Activated CD4-positive, alpha-beta T cell treated with anti-CD3 and anti-CD28 coated beads for 24 hours (primary cell): ENCODE data around the gene AADACL4.

Experiments used
- DNase-seq, 2 donors: peaks; one replicate each; pipeline ENCODE4 v3.0.0-alpha.2; 2020; ENCODE audit warnings: low read depth in 2 of 2

The AADACL4 gene

DNA sequence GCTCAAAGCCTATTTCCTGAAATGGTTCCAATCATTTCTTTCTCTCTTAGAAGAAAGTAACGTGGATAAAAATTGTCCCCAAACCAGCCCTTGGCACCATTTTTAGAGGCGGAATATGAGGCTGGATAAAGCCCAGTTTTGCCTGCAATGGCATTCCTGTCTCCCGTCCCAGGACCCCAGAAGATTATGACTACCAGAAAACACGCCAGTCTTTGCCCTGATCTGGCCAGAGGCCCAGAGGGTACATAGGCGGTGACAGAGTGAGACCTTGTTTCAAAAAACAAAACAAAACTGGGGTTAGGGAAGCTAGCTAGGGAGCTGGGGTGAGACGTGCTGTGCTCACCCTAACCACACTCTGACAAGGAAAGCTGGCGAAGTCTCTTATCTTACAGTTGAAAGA is at the start of gene AADACL4:
AADACL4 (plus strand) TSS at position 301 of the 400 bp plus-strand sequence. CDS start 462 bp downstream, outside the sequence.
- DNase-seq, result no peak

DNA sequence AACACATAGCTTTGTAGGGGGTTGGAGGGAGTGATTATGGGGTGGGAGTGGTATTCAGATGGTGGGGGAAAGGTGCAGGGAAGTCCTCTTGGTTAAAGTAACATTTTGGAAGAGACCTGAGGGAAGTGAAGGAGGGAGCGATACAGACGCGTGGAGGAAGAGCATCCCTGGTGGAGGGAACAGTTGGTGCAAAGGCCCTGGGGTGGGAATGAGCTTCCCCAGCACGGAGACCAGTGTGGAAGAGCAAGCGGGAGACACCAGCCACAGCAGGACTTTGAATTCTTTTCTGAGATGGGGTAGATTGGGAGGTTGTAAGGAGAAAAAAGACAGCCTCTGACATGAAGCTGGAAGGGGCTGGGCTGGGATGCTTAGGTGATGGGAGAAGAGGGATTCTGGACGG is 49.4 kb upstream of the AADACL4 start:
- DNase-seq, result no peak

DNA sequence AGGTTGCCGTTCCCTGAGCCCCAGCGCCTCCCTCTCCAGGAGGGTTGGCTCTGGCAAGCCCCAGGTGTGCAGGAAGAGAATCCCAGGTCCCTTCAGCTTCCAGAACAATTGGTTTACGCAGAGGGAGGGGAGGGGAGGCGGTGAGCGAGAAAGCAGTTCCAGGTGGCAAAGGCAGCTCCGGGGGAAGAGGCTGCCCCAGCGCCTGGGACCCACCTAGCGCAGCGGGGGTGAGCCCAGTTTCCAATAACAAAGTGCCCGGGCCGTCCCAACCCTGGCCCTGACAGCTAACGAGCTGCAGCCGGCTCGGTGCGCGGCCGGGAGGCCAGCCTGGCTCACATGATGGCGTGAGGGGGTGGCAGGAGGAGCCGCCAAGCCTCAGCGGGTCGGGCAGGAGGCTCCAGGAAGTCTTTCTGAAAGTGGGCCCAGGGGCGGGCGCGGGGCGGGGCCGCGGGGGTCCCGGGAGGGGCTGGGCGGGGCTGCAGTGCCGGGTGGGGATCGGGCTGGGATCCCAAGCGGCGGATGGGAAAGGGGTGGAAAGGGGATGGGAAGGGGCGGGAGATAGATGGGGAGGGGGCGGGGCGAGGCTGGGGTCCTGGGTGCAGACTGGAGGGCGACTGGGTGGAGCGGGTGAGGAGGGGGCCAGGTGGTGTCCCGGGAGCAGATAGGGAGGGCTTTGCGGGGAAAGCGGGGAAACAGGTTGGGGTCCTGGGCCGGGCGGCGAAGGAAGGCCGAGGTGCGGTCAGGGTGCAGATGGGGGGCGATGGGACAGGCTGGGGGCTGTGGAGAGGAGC is 48.7 kb upstream of the AADACL4 start:
- DNase-seq, result no peak

DNA sequence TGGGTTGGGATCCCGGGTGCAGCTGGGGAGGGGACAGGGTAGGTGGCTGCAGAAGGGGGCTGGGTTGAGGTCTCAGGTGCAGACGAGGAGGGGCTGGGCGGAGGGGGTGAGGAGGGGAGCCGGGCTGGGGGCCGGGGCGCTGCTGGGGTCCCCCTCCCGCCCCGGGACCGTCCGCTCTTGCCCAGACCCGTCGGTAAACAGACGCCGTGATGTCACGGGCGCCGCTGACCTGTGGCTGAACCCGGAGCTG is 48.2 kb upstream of the AADACL4 start:
- DNase-seq, result no peak

DNA sequence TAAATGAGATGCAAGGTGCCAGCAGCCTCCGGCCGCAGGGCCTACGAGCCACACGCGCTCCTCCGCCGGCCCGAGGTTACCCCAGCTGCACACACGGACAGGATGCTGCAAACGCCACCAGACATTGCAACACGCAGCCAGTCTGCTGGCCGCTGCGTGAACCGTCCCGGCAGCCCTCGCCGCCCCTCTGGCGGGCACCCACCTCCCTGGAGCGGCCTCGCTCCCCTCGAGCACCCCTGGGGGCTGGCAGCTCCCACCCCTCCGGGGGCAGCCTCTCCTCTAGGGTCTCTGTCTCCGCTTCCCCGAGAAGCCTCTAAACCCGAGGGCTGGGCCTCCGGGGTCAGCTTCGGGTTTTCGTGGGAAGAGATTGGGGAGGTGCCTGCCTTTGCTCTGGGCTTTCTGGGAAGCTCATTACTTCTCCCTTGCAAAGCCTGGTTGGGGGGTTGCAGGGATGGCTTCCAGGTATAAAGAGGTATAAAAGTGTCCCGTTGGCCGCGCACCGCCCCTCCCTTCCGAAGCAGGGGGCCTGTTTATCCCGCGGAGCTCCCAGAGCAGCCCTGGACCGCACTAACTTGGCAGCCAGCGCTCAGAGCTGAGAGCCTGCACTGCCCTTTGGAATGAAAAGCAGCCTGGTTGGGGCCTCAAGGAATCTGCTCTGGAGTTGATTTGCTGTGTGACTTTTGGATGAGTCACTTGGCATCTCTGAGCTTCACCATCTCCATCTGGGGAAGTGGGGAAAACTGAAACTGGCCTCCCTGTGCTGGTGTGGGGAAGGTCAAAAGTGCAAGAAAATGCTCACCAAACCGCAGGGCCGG is 47.7 kb upstream of the AADACL4 start:
- no peak for DNase-seq

DNA sequence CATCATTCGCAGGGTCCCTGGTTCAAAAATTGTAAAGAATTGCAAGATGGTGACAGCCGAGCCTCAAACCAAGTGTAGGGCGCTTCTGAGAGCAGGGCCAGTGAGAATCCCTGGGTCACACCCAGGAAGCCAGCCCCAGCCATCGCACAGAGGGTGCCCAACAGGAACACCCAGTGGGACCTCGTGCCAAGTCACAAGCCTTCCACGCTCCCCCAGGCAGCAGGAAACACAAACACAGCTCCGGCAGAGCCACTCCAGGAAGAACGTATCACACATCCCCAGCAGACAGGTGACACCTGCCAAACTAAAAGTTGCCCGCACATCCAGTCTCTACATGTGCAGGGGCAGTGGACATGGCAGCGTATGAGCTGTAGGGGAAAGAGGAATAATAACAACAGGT is 46.1 kb upstream of the AADACL4 start:
- DNase-seq, result no peak

DNA sequence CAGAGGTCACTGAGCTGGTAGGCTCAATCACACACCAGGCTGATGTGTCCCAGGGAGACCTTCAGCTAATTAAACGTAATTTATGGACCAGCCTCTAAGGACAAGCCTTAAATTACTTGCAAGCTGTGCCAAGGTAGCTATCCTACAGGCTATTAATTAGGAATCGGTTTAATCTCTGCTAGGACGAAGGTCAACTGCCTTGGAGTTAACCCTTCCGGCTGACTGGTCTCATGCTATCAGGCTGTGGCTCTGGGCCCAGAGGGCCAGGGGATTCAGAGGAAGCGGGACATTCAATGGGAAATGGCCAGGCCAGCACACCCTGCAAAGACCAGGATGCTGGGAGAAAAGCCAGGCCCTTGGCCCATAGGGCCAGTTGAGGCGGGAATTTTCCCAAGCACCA is 44.9 kb upstream of the AADACL4 start:
- DNase-seq, result no peak

DNA sequence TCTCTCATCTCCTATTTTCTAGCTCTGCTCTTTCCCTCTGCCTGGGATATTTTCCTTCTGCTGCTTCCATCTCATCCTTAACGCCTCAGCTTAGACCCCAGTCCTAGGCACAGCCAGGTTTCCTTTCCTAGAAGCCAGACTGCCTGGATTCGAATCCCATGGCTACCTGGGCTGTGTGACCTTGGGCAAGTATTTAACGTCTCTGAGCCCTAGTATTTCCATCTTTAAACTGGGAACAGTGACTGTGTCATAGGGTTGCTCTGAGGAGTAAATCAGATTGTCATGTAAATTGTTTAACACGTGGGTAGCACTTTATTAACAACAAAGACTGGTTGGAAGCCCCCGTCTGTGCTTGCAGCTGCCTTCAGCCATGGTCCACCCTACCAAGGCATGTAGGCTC is 44.2 kb upstream of the AADACL4 start:
- no peak for DNase-seq

DNA sequence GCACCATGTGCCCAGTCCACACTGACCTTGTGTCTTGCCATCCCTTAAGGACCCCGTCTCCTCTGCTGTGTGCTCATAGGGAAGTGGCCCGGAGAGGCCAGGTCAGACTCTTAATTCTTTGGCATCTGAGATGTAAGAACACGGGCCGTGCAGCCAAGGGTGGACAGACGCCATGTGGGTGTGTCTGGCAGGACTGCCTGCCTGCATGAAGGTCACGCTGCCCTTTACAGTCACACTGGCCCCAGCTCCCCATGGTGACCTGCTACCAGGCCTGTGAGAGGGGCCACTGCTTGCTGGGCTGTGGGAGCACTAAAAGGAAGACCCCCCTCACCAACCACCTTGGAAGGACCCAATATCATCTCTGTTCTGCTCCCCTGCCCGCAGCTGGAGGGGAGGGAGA is 43.5 kb upstream of the AADACL4 start:
- DNase-seq, result no peak

DNA sequence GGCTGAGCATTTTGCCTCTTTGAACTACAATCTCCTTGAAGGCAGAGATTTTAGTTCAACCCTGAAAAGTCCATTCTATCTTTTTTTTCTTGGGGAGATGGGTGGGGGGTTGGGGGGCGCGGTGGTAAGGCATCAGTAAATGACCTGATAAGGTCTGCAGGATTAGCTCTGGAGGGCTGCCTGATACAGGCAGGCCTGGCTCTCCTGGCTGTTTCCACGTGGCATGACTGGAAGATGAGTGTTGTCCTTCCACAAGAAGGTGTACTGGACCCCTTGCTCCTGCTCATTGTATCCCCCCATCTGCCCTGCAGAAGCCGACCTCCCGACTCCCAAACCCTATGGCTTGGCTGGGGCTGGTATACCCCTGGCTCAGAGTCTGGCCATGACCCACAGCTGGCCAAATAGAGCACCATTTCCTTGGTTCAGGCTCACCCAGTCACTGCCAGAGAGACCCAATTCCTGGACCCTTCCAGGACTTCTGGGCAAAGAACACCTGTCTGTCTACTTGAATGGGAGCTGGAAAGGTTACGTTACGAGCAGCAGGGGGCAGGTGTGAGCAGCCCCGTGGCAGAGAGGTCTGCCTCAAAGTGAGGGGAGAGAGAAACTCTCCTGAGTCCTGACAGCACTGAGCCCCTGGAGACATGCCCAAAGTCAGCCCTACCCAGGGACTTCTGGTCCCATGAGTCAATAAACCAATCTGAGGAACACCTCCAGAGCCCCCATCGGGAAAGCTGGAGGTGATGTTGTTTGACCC is 42.8 kb upstream of the AADACL4 start:
- no peak for DNase-seq

DNA sequence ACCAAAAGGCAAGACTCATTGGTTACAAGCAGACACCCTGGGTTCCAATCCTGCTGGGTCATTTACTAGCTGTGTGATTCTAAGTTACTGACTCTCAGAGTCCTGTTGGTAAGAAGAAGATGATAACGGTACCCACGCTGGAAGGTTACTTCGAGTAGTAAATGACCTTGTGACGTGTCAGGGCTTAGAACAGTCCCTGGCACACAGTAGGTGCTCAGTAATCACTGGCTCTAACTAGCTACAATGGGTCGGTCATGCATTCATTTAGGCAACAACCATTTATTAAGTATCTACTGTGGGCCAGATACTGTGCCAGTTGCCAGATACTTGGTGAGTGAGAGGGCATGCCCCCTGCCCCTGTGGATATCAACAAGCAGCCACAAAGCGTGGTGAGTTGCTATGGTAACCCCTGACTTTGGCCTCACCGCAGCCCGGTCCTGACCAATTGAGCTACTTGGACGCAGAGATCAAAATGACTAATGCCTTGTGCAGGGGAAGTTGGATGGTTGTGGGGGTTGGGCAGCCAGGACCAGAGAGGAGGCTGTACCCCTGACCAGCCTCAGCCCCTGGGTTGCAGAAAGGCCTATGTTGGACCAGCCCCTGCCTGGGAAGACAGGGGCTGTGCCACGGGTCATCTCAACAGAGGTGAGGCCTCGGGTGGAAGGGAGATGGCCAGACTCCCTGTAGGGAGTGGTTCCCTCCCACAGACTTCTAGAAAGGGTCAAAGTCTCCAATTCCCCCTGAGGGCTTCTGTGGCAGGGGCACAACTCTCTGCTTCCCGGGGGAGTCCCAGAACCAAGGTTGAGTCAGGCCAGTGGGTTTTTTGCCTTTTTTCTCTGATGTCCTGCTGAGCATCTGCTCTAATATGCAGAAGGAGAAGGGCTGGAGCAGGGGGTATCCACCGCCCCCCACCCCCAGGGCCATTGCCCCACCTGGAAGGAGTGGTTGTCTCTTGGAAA is 41.9 kb upstream of the AADACL4 start:
- no peak for DNase-seq

DNA sequence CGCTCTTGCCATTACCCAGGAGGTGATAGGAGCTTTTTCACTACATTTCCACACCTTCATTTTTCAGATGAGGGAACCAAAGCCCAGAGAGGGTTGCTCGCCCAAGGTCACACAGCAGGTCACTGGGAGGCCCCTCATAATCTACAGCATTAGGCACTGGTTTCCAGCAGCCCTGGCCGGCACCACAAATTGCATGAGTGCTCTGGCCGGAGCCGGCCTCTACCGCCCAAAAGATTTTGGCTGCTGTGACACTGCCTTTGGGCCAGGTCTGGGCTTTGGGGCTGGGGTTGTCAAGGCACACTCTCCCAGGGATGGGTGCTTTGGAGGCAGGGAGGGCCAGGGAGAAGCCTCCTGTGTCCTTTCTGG is 41.2 kb upstream of the AADACL4 start:
- DNase-seq, result no peak

DNA sequence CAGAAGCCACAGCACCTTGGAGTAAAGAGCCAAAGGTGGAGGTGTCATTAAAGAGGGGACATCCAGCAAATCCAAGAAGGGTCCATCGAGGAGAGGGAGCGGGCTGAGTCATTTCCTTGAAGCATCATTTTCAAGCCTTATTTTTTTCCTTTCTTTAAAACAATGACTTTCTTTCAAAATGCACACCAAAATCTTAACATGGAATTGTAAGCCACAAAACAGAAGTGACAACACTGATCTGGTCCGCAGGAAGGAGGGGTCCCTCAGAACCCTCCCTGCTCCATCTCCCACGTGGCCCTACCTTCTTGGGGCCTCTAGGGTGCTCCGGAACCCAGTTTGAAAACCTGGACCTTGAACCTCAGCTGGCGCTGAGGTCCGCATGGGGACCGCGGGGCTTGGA is 40.7 kb upstream of the AADACL4 start:
- no peak for DNase-seq

DNA sequence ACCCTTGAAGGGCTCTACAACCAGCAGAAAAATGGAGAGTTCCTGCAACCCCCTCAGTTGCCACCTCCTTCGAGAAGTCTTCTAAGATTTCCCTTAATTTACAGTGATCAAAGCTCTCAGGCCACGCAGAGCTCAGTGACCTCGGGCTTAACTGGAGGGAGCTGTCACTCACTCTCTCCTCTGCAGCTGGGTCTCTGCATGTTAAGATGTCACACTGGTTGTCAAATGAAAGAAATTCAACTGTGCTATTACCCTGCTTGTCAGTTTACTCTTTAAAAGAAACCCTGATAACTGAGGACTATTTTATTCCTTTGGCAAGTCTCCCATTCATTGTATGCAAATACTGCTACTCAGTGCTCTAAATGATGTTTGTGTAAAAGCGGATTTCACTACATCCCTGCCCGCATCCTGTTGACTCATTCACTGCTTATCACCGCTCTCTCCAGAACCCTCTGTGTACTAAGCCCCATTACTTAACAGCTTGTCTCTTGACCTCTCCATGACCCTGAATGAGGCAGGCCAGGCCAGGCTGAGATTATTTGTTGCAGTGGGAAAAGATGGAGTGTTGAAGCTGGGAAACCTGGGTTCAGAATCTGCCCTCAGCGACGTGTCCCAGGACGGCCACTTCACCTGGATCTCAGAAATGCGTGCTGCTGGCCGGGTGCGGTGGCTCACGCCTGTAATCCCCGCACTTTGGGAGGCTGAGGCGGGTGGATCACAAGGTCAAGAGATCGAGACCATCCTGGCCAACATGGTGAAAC is 39.6 kb upstream of the AADACL4 start:
- peak; percentile 42 to 53 for DNase-seq

DNA sequence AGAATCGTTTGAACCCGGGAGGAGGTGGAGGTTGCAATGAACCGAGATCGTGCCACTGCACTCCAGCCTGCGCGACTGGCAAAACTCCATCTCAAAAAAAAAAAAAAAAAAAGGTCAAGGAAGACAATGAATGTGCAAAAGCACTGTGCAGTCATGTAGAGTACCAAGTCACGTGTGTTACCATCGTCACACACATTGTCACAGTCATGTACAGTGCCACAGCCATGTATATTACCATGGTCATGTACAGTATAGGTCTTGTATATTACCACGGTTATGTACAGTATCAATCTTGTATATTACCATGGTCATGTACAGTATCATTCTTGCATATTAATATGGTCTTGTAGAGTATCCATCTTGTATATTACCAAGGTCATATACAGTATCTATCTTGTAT is 38.9 kb upstream of the AADACL4 start:
- no peak for DNase-seq

DNA sequence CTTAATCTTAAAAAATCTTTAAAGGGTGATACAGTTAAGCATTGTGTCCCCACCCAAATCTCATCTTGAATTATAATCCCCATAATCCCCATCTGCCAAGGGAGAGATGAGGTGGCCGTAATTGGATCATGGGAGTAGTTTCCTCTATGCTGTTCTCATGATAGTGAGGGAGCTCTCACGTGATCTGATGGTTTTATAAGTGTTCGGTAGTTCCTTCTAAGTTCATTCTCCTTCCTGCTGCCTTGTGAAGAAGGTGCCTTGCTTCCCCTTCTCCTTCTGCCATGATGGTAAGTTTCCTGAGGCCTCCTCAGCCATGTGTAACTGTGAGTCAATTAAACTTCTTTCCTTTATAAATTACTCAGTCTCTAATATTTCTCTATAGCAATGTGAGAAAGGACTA is 36.6 kb upstream of the AADACL4 start:
- DNase-seq, result no peak

DNA sequence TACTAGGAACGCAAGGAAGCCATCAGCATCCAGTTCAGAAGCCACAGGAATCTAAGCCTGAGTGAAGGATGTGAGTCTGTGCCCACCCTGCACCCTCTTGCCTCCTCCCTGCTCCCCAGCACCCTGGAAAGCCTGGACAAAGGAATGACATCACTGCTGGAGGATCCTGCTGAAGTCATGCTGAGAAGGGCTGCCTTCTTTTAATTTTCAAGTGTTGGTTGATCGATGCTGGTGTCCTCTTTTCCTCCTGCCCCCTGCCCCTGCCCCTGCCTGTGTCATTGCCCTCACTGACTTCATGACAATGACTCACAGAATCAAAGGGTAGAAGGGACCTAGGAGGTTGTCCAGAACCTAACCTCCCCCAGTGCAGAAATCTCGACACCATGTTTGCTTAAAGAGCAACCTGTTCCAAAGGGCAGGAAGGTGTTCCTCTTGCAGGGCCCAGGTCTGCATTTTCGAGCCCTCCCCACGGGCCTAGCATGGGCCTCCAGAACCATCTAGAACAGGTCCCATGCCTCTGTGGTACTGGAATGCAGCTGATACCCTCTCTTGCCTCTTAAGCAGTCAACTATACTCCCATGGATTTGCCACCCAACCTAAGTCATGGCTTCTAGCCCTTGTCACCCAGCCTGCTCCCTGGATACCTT is 35.5 kb upstream of the AADACL4 start:
- DNase-seq, result no peak

DNA sequence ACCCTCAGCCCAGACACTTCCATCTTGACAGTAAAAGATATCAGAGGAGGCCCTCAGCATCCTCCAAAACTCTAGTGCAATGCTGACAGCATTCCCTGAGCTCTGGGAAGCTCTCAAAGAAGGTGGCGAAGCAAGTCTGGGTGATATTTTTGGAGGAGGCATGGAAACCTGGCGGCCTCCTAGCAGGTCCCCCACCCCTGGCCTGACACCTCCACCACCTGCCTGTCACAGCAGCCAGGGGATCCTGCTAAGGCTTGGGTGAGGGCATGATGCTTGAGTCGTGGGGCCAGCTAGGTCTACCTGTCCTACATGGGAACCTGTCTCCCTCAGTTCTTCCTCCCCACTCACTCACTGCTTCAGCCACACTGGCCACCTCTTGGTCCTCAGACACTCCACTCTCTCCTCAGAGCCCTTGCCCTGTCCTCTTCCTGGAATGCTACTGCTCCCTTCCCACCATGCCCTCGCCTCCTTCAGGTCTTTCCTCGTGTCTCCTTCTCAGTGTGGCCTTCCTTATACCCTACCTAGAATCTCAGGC is 34.3 kb upstream of the AADACL4 start:
- no peak for DNase-seq

DNA sequence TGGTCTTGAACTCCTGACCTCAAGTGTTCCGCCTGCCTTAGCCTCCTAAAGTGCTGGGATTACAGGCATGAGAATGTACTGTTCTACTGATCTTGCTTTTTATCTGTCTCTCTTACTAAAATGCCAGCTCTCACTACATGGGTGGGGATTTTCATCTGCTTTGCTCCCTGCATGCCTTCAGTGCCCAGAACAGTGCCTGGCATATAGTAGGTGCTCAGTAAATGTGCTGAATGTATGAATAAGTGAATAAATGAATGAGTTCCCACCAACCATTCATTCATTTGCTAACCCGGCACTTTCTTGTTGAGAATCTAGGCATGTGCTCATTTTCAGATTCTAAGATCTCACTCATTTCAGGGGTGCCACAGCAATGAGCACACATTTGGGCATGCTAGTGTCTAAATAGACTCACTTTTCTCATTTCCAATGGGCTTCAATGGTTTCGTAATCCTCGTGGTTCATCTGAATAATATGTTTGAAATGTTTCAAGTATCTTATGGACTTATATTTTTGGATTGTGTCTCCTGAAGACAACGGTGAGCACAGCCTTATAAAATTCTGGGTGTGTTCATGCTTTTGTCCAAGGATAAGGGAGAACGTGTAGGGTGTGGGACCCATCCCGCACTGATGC is 33.5 kb upstream of the AADACL4 start:
- no peak for DNase-seq

DNA sequence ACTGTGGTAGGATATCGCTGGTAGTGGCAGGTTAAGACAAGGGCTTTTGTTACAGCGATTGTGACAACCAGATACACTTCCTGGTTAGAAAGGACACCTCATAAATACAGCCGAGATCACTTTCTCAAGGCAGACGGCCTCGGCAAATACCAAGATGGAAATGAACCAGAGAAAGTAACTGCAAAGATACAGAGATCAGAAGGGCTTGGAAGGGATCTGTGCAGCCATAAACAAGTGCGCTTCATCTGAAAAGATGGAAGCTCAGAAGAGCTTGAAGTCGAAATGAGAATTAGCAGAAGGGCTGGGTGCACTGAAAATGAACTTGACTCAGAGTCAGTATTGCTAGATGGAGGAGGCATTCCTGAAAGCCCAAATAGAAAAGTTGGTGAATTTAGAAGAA is 32.9 kb upstream of the AADACL4 start:
- no peak for DNase-seq
